Activated T-cell treated with anti-CD3 and anti-CD28 coated beads, Interleukin-2, amount 50 U/mL, for 72 hours (primary cell): ENCODE results near the gene CREG2. TPM values are rescaled to one million over a fixed set of nuclear protein-coding genes. Genes with fewer than 3 reads are reported as not detected.

Source experiments
- ATAC-seq, 2 donors: fragments of 150-1000 bp; cut with Tn5 transposase; replicated peaks in 1 of 2; 2 replicates each; pipeline ENCODE4 v1.10.0; 2021; ENCODE audit warnings: moderate library complexity in 2 of 2, mild to moderate bottlenecking in 1 of 2
- DNase-seq, 2 donors: peaks; one replicate each; pipeline ENCODE4 v3.0.0; 2021 to 2022; ENCODE audit warnings: mixed read lengths in 1 of 2
- H3K27ac Mint-ChIP-seq: one replicate; pipeline ENCODE4 v1.8.0; 2022; ENCODE audit warnings: mild to moderate bottlenecking, moderate library complexity, mixed read lengths
- H3K27me3 Mint-ChIP-seq: one replicate; pipeline ENCODE4 v1.8.0; 2022; ENCODE audit warnings: low read depth, mixed read lengths
- H3K36me3 Mint-ChIP-seq, 2 donors: one replicate each; pipeline ENCODE4 v1.8.0; 2022; ENCODE audit warnings: mixed read lengths in 2 of 2, mild to moderate bottlenecking in 1 of 2; ENCODE audit not compliant: insufficient read depth in 2 of 2
- H3K4me1 Mint-ChIP-seq: one replicate; pipeline ENCODE4 v1.8.0; 2022; ENCODE audit warnings: low read depth, mixed read lengths
- H3K4me3 Mint-ChIP-seq, 2 donors: one replicate each; pipeline ENCODE4 v1.8.0; 2022; ENCODE audit warnings: mild to moderate bottlenecking in 2 of 2, mixed read lengths in 2 of 2, moderate library complexity in 2 of 2
- H3K9me3 Mint-ChIP-seq, 2 donors: one replicate each; pipeline ENCODE4 v1.8.0; 2022; ENCODE audit warnings: mixed read lengths in 2 of 2
- total RNA-seq, 2 donors: library from RNA; stranded (reverse); gene quantifications; one replicate each; pipeline ENCODE4 v1.2.3, GENCODE V29; 2022

CREG2 gene
- total RNA-seq, 2 donors from 2014 or later, result not detected

DNA sequence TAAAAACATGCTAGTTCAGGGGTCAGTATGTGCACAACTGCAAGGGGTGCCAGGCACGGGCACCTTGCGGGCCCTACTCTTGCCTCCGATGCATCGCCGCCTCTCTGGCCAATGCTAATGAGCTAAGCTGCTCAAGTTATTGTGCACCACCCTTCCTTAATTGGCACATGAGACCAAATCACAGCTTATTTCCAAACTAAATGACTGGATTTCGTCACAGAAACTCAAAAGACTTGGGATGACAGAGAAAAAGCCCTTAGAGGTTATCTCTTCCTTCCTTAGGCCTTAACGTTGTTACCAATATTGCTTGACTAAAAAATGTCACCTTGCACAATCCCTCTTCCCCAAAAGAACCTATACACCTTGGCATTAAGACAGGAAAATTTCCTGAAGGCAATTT lies 86.5 kb downstream of the CREG2 start:
- DNase-seq, result no peak
- Mint-ChIP-seq H3K27ac (no peak overlapping the region), H3K4me3 (peak overlapping the region; percentile 4 to 58), H3K27me3 (no peaks in the 10 kb centered on the region), H3K9me3 (no peaks in the 10 kb centered on the region), H3K36me3 (peaks cover 4 to 14% of the 10 kb centered on the region in 2 donors), H3K4me1 (peaks cover 91% of the 10 kb centered on the region)
- ATAC-seq, result no peak

DNA sequence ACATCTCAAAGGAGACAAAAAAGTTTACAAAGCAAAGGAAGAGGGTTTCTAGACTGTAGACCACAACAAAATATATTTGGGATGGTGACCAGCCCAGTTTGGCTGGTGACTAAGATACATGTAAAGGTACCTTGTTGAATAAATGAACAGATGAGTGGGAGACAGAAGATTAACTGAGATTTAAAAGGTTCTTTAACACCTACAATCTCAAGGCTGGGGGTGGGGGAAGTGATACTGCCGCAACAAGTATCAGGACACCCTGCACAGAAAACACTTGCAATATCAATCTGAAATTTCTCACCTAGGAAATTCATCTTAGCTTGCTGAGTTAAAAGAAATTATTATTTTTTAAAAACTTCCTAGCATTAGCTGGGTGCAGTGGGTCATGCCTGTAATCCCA lies 87.1 kb downstream of the CREG2 start:
- H3K27me3 Mint-ChIP-seq, result no peaks in the 10 kb centered on the region
- no peaks in the 10 kb centered on the region for H3K9me3 Mint-ChIP-seq
- DNase-seq, result no peak
- peaks cover 85% of the 10 kb centered on the region for H3K4me1 Mint-ChIP-seq
- no peak for ATAC-seq
- H3K36me3 Mint-ChIP-seq, result peaks cover 4 to 14% of the 10 kb centered on the region in 2 donors
- H3K27ac Mint-ChIP-seq, result no peak overlapping the region
- peak overlapping the region; percentile 33 to 60 for H3K4me3 Mint-ChIP-seq

DNA sequence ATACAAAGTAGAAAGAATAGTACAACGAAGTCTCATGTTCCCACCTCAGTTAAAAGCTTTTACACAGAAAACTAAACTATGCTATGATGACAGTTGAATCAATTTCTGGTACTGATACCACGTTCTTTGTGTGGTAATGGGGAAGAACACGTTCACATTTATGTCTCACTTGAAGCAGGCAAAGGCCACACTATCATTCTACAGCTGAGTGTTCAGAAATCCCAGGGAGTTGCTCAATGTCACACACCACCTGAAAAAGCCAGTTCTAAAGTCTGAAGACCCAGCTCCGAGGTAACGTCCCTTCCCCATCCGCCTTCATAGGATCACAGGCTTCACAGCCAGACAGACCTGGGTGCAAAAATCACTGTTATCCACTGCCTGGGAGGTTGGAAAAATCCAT lies 87.7 kb downstream of the CREG2 start:
- peak overlapping the region; percentile 33 to 60 for H3K4me3 Mint-ChIP-seq

DNA sequence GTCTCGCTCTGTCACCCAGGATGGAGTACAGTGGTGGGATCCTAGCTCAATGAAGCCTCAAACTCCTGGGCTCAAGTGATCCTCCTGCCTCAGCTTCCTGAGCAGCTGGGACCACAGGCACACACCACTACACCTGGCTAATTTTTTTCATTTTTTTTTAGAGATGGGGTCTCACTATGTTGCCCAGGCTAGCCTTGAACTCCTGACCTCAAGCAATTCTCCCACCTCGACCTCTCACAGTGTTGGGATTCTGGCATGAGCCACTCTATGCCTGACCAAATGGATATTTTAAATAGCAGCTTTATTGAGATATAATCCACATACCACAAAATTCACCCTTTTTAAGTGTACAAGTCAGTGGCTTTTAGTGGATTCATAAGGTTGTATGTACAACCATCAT lies 89.9 kb downstream of the CREG2 start:
- Mint-ChIP-seq H3K4me3 (peak overlapping the region in 1 of 2 donors; percentile 33), H3K4me1 (peaks cover 62% of the 10 kb centered on the region), H3K36me3 (peaks cover 2 to 12% of the 10 kb centered on the region in 2 donors)

More for the DNA sequence above, 87.7 kb downstream of the CREG2 start:
- Mint-ChIP-seq H3K27me3 (no peaks in the 10 kb centered on the region), H3K36me3 (peaks cover 4 to 14% of the 10 kb centered on the region in 2 donors), H3K27ac (no peak overlapping the region), H3K4me1 (peaks cover 80% of the 10 kb centered on the region), H3K9me3 (no peaks in the 10 kb centered on the region)
- ATAC-seq (peak; percentile 58 to 87), DNase-seq (no peak)

DNA sequence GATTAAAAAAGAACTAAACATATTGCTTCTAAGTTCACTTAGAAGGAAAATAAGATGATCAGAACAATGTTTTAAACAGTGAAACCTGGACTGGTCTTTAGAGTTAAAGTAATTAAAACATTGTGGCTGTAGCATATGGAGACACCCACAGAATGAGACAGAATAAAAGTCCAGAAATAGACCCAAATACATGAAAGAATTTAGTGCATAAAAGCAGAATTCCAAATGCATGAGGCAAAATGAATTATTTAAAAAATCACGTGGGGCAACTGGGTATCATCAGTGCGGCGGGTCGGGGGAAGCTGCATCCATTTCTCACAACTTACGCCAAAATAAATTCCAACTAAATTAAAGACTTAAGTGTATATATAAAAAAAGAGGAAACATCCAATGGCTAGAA lies 90.9 kb downstream of the CREG2 start:
- Mint-ChIP-seq H3K27ac (no peak overlapping the region), H3K9me3 (no peaks in the 10 kb centered on the region), H3K27me3 (no peaks in the 10 kb centered on the region), H3K4me1 (peaks cover 52% of the 10 kb centered on the region), H3K36me3 (peaks cover 2 to 11% of the 10 kb centered on the region in 2 donors), H3K4me3 (no peak overlapping the region)
- no peak for ATAC-seq
- DNase-seq, result no peak

More for the DNA sequence above, 89.9 kb downstream of the CREG2 start:
- peak overlapping the region; percentile 41 for H3K27ac Mint-ChIP-seq
- H3K27me3 Mint-ChIP-seq, result no peaks in the 10 kb centered on the region
- ATAC-seq (no peak), DNase-seq (no peak)
- H3K9me3 Mint-ChIP-seq, result no peaks in the 10 kb centered on the region

DNA sequence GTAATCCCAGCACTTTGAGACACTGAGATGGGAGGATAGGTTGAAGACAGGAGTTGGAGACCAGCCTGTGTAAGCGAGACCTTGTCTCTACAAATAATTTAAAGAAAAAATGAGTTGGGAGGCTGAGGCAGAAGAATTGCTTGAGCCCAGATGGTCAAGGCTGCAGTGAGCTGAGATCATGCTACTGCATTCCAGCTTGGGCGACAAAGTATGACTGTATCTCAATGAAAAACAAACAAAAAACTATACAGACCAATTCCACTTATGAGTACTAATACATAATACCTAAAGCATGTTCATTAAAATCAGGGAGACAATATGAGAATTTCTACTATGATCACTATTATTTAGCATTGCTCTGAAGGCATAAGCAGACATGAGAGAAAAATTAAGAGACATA lies 91.4 kb downstream of the CREG2 start:
- Mint-ChIP-seq H3K4me1 (peaks cover 47% of the 10 kb centered on the region), H3K36me3 (peaks cover 2 to 11% of the 10 kb centered on the region in 2 donors), H3K4me3 (peak overlapping the region in 1 of 2 donors; percentile 25), H3K27me3 (no peaks in the 10 kb centered on the region), H3K27ac (peak overlapping the region; percentile 29), H3K9me3 (no peaks in the 10 kb centered on the region)
- ATAC-seq, result no peak
- no peak for DNase-seq

Other genes starting within 250 kb of the CREG2 start
- gene TBC1D8, start 236.1 kb downstream of the CREG2 start, total RNA-seq, result 1 to 10 TPM; 5.2 to 8.3 TPM
- gene CNOT11, start 134.6 kb downstream of the CREG2 start, total RNA-seq, result 10 to 100 TPM; 57.4 to 59.3 TPM
- gene RNF149, start 78.8 kb downstream of the CREG2 start, total RNA-seq, result 10 to 100 TPM; 30.9 to 50.8 TPM
- gene RFX8, start 87.6 kb upstream of the CREG2 start, total RNA-seq, result 1 to 10 TPM; 1.4 to 2.3 TPM